LoVo (cell line): ENCODE measurements around the gene RIN1.
"Not testable (repeated sequence)": the region's sequence is repeated elsewhere in the genome, so short reads cannot be mapped to it uniquely, and the experiment has no call there.

Experiments
- DNase-seq: peaks from one replicate; pipeline ENCODE4 v3.0.0-alpha.2; 2016; ENCODE audit warnings: low spot score

Gene RIN1

DNA sequence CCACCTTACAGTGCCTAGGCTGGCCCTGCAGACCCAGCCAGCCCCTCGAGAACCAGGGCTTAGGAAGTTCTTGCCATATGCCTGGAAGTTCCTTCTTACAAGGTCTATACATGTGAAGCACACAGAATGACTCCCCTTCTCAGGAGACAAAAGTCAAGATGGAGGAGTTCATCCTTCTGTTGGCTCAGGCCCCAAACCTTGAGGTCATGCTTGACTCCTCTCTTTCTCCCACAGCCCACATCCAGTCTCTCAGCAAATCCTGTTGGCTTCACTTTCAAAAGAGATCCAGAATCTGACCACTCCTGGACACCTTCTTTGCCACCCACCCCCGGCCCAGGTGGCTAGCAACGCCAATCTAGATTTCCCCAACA is 17.6 kb downstream of the RIN1 start:
- DNase-seq = no peak

GRCh38 chr11:66317723-66318599 is 18.3 kb downstream of the RIN1 start:
- DNase-seq = no peak

DNA sequence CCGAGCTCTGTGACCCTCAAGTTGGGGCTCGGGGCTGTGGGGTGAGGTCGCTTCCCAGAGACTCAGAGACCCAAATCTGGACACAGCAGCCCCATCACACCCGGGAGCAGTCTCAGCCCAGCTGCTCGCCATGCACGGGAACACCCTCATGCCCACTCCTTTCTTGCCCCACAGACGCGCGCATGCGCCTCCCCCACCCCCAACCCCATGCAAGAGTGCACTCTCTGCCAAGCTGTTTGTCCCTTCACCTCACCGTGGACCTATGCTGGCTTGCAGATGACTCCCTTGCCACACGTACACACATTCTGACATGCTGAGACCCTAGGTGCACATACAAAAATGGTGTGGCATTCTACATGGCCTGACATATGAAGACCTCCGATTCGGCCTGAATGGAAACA is 18.9 kb downstream of the RIN1 start:
- DNase-seq = no peak

DNA sequence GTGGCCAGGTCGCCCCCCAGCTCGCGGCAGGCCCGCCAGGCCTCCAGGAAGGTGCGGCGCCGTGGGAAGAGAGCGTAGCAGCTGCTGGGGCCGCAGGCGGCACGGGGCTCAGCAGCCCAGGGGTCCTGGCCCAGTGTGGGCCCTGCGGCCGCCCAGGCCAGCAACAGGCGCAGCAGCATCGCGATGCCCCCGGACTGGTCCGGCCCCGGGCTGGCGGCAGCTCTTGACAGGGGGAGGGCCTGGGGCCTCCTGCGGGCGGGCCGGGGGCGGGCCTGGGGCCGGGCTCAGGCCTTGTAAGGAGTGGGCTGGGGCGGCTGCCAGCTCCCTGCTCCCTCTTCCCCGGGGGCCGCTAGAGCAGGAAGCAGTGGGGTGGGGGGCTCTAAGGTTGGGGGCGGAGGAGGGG is 19.4 kb downstream of the RIN1 start, which contains the start of gene CD248:
CD248 (minus strand) TSS at position 196 of the 403 bp plus-strand sequence; CDS start at position 179, 17 bp downstream.
- DNase-seq = no peak

DNA sequence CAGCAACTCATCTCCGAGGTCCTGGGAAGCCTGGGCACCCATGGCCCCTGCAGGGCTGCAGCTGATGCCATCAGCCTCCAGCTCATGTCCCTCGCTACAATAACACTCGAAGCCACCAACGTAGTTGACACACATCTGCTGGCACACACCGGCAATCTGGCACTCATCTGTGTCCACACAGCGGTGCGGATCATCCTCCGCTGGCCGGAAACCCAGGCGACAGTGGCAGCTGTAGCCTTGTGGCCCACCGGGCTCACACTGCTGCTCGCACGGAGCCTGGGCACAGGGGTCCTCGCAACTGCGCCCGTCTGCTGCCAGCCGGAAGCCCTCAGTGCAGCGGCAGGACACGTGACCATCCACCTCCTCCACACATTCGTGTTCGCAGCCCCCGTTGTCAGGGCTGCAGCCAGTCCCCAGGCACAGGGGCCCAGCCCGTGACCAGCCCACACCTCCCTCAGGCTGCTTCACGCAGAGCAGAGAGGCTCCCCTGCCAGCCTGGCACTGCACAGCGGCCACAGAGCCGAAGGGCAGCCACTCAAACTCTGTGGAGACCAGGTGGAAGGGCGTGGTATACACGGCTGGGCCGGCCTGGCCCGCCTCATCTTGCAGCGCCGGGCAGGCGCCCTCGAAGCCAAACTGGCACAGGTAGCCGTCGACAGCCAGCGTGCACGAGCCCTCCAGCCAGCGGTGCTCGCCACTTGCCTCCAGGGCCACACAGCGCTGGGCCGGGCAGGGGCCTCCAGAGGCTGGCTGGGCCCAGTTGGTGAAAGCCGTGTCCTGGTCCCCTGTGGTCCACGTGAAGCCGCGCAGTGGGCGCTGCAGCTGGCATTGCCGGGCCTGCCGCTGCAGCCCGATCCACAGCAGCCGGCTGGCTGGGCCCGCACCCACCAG is 20.1 kb downstream of the RIN1 start:
- no peak for DNase-seq

DNA sequence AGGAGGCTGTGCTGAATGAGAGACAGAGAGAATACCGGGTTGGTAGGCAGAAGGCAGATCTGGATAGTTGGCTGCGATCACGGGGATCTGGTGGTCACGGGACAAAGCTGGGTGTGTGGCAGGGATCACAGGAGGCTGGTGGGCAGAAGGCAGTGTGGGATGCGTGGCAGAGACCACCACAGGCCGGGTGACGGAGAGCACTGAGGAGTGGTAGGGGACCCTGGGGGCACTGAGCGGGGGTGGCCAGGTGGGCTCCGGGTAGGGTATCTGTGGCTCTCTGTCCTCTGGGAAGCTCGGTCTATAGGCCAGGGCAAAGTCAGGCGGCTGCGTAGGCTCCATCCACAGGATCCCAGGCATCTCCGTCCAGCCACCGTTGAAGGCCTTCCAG is 20.7 kb downstream of the RIN1 start:
- no peak for DNase-seq

DNA sequence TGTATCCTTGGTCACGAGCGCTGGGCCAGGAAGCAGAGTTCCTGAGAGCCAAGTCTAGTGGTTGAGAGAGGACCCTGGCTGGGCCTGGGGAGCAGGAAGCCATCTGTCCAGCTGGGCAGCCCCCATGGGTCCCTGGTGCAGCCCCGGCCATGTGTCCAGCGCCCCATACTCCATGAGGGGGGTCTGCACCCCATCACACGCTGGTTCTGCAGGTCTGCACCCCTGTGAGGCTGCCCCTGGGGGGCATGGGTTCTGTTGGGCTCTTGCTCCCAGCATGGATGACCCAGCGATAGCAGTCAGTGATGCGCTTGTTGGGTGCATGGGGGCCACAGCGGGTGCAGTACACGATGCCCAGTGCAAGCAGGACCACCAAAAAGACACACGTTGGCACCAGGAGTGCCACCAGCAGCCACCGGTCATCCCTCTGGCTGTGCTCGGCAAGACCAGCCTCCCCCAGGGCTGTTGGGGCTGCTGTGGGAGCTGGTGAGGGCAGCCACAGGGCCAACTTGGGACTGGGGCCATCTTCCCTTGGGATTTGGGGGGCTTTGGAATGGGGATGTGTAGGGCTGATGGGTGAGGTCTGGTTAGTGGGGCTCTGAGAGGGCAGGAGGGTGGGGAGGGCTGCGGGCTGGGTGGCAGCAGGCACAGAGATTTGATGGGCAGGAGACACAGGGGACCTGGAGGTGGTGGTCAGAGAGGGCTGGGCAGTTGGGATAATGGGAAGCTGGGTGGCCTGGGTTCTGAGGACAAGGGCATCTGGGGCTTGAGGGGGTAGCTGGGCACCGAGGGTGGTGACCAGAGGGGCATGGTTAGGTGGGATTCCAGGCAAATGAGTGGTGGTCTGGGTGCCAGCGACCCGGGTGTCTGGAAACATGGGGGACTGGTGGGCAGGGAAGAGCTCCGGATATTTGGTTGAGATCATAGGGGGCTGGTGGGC is 21.4 kb downstream of the RIN1 start:
- DNase-seq = no peak

DNA sequence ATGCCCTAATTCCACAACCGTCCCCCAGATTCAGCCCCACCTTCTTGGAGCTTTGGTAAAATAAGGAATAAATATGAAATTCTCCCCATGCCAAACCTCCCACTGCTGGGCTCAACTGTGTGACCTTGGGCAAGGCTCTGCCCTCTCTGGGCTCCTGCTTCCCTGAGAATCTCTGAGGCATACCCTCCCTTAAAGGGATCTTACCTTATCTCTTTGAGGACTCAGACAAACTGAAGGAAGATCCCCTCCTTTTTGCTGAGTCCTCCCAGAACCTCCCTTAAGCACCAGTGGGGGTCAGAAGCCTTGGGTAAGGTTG is 22.1 kb downstream of the RIN1 start:
- no peak for DNase-seq

DNA sequence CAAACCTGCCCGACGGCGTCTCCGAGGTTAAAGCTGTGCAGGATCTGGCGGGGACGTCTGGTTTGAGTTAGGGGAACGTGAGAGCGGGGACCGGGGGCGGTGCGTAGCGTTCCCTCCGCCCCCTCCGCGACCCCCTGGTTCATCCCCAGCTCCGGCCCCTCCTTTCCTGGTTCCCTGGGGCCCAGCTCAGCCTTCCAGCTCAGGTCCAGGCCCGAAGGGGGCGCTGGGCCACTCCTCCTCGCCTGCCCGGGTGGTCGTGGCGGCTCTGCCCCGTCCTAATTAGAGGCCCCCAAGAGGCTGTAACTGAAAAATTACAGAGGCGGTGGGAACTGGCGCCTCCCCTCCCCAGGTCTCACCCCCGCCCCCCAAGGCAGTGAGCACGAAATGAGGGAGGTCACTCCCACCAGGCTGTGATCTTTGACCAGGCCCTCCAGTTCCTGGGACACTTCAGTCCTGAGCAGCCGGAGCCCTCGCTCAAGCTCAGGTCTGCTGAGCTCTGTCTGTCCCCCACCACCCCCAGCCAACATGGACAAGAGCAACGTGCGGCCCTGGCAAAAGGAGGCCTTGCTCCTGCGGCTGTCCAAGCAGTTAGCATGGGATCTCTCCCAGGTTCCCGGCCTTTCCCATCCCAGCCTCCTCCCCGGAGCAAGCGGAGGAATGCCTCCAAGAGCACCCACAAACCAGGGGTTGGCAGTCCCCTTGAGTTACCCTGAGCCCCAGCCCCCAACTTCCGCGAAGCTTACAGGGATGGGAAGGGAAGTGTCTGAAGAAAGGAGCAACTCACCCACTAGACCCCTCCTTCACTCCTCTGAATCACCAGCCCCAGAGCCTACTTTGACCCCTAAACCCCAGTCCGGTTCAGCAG is 22.7 kb downstream of the RIN1 start:
- DNase-seq = no peak

DNA sequence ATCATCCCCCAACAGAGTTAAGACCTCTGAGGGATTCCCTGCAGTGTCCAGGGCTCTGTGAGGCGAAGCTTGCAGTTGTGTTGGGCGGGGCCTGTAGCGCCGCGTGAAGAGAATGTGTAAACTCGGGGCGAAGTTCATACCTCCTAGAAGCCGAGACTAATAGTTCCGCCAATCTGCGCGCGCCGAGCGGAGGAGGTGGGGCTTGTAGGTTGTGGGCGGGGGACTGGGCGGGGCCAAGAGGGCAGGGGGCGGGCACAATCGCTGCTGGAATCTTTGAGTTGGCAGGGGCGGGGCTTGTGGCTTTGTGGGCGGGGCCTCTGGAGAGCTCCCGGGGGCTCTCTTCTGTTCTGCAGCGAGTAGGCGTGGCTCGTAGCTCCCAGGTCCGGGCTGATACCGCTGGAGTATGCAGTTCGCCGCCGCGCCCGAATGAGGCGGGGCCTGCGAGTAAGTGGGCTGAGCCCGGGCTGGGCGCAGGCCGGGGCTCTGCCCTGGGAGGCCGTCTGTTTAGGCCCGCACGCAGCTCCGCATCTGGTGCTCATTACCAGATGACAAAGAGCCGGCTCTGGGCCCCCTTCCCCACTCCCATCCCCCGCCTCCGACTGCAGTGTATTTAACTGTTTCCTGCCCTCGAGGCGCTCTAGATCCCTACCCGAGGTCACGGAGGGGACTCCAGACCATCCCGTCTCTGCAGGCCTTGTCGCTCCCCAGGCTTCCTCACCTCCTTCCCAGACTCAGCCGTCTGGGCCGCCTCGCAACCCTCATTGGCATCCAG is 23.5 kb downstream of the RIN1 start:
- DNase-seq = peak; percentile 99

DNA sequence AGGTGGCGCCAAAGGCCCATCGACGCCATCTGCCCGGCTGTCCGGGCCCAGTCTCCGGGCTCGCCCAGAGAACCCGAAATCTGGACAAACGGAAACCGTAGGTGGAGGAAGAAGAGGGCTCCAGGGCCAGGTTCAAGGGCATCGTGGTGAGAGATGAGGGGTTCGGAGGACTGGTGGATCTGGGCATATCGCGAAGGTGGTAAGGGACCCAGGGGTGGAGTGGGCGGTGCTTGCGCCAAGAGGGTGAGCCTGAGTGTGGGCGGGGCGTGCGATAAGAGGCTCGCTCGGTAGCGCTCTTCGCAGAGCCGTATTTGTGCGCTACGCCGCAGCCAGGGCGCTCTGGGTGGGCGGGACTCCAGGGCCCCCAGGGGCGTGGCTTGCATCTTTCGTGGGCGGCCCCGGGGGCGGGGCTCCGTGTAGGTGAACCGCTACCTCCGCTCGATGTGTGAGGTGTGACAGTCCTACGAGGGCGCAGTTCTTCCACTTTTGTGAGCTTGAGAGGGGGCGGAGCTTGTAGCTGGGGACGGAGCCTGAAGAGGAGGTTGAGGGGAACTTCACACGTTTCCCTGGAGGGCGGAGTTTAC is 24.2 kb downstream of the RIN1 start:
- peak; percentile 90 for DNase-seq

- no peak for DNase-seq
These were observed 24.7 kb downstream of the RIN1 start for GRCh38 chr11:66311470-66311964.

- DNase-seq = not testable (repeated sequence)
These were observed 25.3 kb downstream of the RIN1 start for GRCh38 chr11:66310803-66311440.

- no peak for DNase-seq
These were observed 25.9 kb downstream of the RIN1 start for GRCh38 chr11:66310324-66310723.

GRCh38 chr11:66309475-66309874 is 26.8 kb downstream of the RIN1 start:
- no peak for DNase-seq

- DNase-seq = no peak
These were observed 33.6 kb downstream of the RIN1 start for GRCh38 chr11:66302656-66303055.

DNA sequence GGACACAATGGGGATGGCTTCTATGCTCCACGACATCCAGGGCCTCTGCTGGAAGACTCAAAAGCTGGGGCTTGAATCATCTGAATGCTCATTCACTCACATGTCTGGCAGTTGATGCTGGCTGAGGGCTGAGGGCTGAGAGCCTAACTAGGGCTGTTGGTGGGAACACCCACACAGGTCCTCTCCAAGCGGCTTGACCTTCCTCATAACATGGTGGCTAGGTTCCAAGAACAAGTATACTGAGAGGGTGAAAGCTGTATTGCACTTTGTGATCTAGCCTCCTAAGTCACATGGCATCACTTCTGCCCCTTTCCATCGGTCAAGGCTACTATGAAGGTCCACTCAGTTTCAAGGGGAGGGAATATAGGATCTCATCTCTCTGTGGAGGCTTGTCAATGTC is 37.0 kb downstream of the RIN1 start:
- DNase-seq = no peak

DNA sequence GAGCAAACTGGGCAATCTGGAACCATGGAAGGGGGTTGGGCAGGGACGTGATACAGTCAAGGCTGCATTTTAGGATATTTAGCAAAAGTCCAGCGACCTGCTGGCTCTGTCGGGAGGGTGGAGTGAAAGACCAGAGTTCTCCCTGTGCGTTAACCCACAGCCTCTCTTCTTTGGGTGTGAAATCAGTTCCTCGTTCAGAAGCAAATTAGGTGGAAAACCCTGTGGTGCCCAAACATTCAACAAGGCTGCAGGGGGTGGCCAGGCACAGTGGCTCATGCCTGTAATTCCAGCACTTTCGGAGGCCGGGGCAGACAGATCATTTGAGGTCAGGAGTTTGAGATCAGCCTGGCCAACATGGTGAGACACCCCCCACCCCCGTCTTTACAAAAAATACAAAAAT is 38.6 kb downstream of the RIN1 start:
- no peak for DNase-seq
